Measurements from ENCODE around the gene DDX24.

Gene DDX24

GRCh38 chr14:94080621-94081385 lies at the start of gene DDX24, which contains the start of gene IFI27L1:
TSS of gene DDX24 (minus strand) at chr14:94081202. CDS start at chr14:94079742, 1,460 bp downstream.
TSS of gene IFI27L1 (plus strand) at chr14:94081310. CDS start at chr14:94096938, 15,628 bp downstream.
- in situ Hi-C loops (cut with MboI; ENCODE audit: low sequenced_read_pairs): no loop called here

GRCh38 chr14:94129758-94130414 lies 48.9 kb upstream of the DDX24 start:
- in situ Hi-C loops (cut with MboI; ENCODE audit: low sequenced_read_pairs): no loop called here

- in situ Hi-C loops (cut with MboI; ENCODE audit: low sequenced_read_pairs): no loop called here
Observed at GRCh38 chr14:94129111-94129757, 48.2 kb upstream of the DDX24 start, which contains the start of gene IFI27L2. TSS of gene IFI27L2 (minus strand) at chr14:94129604. CDS start at chr14:94129564, 40 bp downstream.

DNA sequence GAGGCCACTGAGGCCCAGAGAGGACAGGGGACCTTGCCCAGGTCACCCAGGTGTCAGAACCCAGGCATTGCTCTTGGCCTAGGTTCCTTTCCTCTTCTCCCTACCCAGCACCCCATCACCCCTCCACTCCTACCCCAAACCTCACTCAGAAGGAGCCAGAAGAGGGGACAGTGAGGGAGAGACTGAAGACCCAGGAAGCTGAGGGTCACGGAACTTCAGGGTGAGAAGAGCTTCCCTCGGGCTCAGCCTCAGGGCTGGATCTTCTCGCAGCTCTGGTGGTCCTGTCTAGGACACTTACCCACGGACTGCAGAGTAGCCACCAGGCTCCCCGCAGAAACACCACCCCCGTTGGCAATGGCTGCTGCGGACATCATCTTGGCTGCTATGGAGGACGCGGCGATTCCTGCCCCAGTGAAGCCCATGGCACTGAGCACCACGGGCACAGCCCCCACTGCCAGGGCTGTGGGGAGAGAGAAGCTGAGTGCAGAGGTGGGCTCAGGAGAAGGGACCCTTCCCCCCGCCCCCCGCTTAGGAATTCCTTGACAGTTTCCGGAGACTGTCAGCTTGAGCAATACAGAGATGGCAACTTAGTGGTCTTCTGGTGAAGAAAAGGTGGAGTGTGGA lies 47.3 kb upstream of the DDX24 start:
- in situ Hi-C loops (cut with MboI; ENCODE audit: low sequenced_read_pairs): no loop called here

DNA sequence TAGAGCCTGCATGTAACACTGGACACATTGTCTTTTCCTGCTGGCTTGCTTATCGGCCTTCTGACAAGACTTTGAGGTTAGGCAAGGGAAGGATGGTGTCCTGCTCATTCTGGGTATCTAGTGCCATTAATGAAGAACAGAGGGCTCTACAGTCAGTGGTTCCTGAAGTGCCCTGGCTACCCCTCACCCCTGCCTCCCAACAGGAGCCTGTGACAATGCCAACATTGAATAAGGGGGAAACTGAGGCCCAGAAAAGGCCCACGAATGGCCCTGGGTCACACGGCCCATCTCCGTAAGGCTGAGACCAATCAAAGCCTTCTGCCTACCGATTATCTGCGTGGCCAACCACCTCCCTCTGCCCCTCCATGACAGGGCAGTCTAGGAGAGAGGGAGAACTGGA lies 46.3 kb upstream of the DDX24 start:
- in situ Hi-C loops (cut with MboI; ENCODE audit: low sequenced_read_pairs): no loop called here

DNA sequence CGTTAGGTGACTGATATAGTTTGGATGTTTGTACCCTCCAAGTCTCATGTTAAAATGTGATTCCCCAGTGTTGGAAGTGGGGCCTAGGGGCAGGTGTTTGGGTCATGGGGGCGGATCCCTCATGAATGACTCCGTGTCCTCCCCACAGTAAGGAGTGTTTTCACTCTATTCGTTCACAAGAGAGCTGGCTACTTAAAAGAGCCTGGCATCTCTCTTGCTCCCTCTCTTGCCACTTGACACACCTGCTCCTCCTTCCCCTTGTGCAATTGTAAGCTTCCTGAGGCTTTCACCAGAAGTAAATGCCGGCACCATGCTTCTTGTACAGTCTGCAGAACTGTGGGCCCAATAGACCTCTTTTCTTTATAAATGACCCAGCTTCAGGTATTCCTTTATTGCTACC lies 45.8 kb upstream of the DDX24 start:
- in situ Hi-C loops (cut with MboI; ENCODE audit: low sequenced_read_pairs): no loop called here

DNA sequence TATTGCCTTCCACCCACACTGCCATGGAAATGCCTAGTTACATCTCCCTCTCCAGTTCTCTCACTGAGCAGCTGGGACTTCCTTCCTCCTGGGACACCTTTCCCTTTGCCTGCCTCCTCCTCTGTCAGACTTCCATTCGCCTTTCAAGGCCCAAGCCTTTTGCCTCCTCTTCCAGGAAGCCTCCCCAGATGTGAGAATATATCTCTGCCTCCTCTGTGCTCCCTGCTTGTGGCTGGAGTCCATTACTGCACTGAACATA lies 45.3 kb upstream of the DDX24 start:
- in situ Hi-C loops (cut with MboI; ENCODE audit: low sequenced_read_pairs): no loop called here

DNA sequence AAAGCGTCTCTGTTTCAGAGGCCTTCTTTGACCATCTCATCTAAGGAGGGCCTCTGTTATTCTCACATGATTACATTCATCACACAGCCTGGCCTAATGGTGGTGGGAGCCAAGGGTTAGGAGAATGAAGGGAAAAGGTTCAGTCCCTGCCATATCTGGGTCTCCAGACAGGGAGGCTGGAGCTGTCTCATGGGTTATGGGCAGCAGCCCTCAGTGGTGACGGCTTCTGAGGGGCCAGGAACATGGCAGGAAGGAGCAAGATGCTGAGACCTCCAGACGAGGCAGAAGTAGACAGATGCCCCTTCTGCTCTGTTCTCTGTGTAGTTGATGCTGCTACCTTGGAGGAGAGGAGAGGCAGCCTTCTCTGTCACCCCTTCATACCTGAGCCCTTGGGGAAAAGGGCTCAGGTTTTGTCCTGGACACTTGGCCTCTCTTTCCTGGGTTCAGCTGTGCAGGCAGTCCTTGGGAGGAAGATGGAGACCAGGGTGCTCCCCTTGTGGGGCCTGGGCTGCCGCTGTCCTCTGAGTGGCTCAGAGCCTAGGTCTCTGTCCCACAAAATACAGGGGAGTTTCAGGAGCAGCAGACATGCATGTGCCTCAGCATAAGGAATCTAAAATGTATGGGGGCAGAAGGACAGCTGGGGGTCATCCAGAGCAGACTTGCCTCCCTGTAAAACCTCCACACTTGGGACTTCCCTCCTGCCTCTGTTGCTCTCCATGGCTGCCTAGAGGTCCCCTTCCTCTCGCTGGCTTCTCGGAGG lies 44.8 kb upstream of the DDX24 start:
- in situ Hi-C loops (cut with MboI; ENCODE audit: low sequenced_read_pairs): no loop called here

- in situ Hi-C loops (cut with MboI; ENCODE audit: low sequenced_read_pairs): no loop called here
Observed at GRCh38 chr14:94124582-94125377, 43.8 kb upstream of the DDX24 start.

- in situ Hi-C loops (cut with MboI; ENCODE audit: low sequenced_read_pairs): no loop called here
Observed at GRCh38 chr14:94123868-94124267, 42.9 kb upstream of the DDX24 start.

DNA sequence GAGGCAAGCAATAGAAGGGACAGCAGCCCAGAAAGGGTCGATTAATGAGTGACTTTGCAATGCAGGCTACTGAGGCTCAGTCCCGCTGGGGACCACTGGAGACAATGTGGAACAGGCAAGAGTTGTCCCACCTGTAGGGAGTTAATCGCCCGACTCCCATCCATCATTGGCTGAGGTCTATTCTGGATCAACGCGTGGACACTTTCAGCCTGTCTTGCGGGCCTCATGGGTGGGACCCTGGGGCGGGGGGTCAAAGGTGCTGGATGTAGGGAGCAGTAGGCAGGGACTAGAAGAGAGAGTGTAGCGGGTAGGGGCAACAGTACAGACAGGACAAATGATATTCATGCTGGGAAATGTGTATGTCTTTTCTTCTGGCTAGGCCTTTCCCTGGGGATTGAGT lies 42.3 kb upstream of the DDX24 start:
- in situ Hi-C loops (cut with MboI; ENCODE audit: low sequenced_read_pairs): no loop called here

GRCh38 chr14:94122438-94122837 lies 41.4 kb upstream of the DDX24 start:
- in situ Hi-C loops (cut with MboI; ENCODE audit: low sequenced_read_pairs): no loop called here

DNA sequence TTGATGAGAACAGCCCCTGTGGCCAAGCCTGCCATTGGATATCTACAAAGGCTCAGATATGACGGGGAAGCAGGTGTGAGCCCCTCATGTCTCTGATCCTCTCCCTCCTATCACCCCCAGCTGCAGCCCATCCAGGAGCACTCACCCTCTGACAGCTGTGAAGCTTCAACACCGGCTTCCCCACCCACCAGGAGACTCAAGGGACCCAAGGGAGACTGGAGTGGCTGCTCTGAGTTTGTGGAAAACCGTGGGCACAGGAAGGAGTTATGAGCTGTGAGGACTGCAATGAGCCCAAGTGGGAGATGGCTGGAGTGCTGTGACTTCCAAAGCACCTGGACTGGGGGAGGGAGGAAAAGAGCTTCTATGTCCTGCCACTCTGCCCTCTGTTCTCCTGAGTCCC lies 40.5 kb upstream of the DDX24 start:
- in situ Hi-C loops (cut with MboI; ENCODE audit: low sequenced_read_pairs): no loop called here

GRCh38 chr14:94120667-94121340 lies 39.8 kb upstream of the DDX24 start:
- in situ Hi-C loops (cut with MboI; ENCODE audit: low sequenced_read_pairs): no loop called here

- in situ Hi-C loops (cut with MboI; ENCODE audit: low sequenced_read_pairs): no loop called here
Observed at GRCh38 chr14:94119071-94119470, 38.1 kb upstream of the DDX24 start.

GRCh38 chr14:94117856-94118255 lies 36.9 kb upstream of the DDX24 start:
- in situ Hi-C loops (cut with MboI; ENCODE audit: low sequenced_read_pairs): no loop called here

- in situ Hi-C loops (cut with MboI; ENCODE audit: low sequenced_read_pairs): no loop called here
Observed at GRCh38 chr14:94116701-94117100, 35.7 kb upstream of the DDX24 start.

DNA sequence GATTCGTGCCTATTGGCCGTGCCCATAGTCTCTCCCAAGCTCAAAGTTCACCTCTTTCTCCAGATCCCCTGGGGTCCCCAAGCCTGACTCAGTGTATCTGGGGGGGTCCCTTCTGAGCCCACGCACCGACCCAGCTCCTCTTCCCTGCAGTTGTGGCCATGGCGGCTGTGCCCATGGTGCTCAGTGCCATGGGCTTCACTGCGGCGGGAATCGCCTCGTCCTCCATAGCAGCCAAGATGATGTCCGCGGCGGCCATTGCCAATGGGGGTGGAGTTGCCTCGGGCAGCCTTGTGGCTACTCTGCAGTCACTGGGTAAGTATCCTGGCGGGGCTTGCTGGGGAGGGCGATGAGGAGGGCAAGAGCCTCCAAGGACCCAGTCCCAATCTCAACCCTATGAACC lies 34.6 kb upstream of the DDX24 start:
- in situ Hi-C loops (cut with MboI; ENCODE audit: low sequenced_read_pairs): no loop called here

- in situ Hi-C loops (cut with MboI; ENCODE audit: low sequenced_read_pairs): no loop called here
Observed at GRCh38 chr14:94115058-94115591, 34.1 kb upstream of the DDX24 start.

All from HL-60/S4 treated with retinoic acid at 250 ng/mL for 4 days and 3 days (cell line).